ENCODE measurements around the gene RNF41. TPM values are rescaled to one million over a fixed set of nuclear protein-coding genes. Genes with fewer than 3 reads are reported as not detected.

Gene RNF41
- total and polyA plus RNA-seq, 2 donors (not counting 1 experiment from before 2014, with no cell fraction given), result 113 to 129 TPM

- TF ChIP-seq EZH2 (IDR thresholded peaks at IDR 0.05; ENCODE audit: borderline replicate concordance, insufficient read depth, low read depth, low read length, poor library complexity, severe bottlenecking) (no peak), CTCF (IDR thresholded peaks at IDR 0.05) (no peak)
- H4K20me1 ChIP-seq (ENCODE audit: control insufficient read depth, insufficient read depth, low read length, poor library complexity, severe bottlenecking), result peaks cover 7% of the 10 kb centered on the region
- no peak for DNase-seq
- intact Hi-C loops (cut with micrococcal nuclease), result loop anchor here (5.0 to 10.0 kb wide), 2 partner anchors 38 to 919 kb away; partner anchors contain the start of genes NEMP1, RPL41 and ZC3H10
- Mint-ChIP-seq H3K4me3 (peak overlapping the region; percentile 42), H3K27ac (peak overlapping the region; percentile 50), H3K4me1 (peaks cover 54% of the 10 kb centered on the region), H3K9me3 (ENCODE audit: insufficient read depth) (no peaks in the 10 kb centered on the region), H3K27me3 (no peaks in the 10 kb centered on the region)
- no peaks in the 10 kb centered on the region for H3K9me3 ChIP-seq (ENCODE audit: control extremely low read depth in 1 of 3, control insufficient read depth in 2 of 3, insufficient read depth in 1 of 3, low read length in 2 of 3)
- no peaks in the 10 kb centered on the region for H3K27me3 ChIP-seq (replicated peaks in 1 of 4; ENCODE audit: control extremely low read depth in 1 of 4, control insufficient read depth in 3 of 4, insufficient read depth in 4 of 4, low read length in 3 of 4)
- peaks cover 82% of the 10 kb centered on the region for H3K79me2 ChIP-seq (ENCODE audit: control insufficient read depth, insufficient read depth, low read length)
- WGBS (ENCODE audit: insufficient coverage), result 99% methylated on average over 8 of the region's 11 CpGs
- ChIA-PET CTCF (interaction anchor here (1.8 to 2.9 kb wide), 5 partner anchors 27 to 67 kb away, joined by 5 to 14 read pairs (median 6); partner anchors contain the start of genes ESYT1, RNF41 and SMARCC2), POLR2A (interaction anchor here (1.3 to 2.1 kb wide), 2 partner anchors 16 to 34 kb away, joined by 3 to 14 read pairs; partner anchors contain the start of gene SMARCC2)
- H3K4me3 ChIP-seq (ENCODE audit: control extremely low read depth in 1 of 5, extremely low read depth in 1 of 5, insufficient read depth in 1 of 5, low read depth in 2 of 5, low read length in 4 of 5), result no peak overlapping the region
- no peak overlapping the region for H2AFZ ChIP-seq (ENCODE audit: insufficient read depth, low read depth, low read length, poor library complexity, severe bottlenecking)
- H3K27ac ChIP-seq (ENCODE audit: low read length in 2 of 2), result no peak overlapping the region
- H3K4me1 ChIP-seq (ENCODE audit: control insufficient read depth in 2 of 2, insufficient read depth in 2 of 2, low read length in 2 of 2), result peaks cover 30 to 48% of the 10 kb centered on the region in 2 donors
- no peak for ATAC-seq (ENCODE audit: low read depth)
- peaks cover 0 to 10% of the 10 kb centered on the region in 2 experiments for H3K36me3 ChIP-seq (replicated peaks in 1 of 2; ENCODE audit: control extremely low read depth in 1 of 2, control insufficient read depth in 1 of 2, extremely low read depth in 1 of 2, insufficient read depth in 2 of 2, low read length in 1 of 2)
- H3K4me2 ChIP-seq (replicated peaks; ENCODE audit: low read depth, low read length, poor library complexity, severe bottlenecking), result no peak overlapping the region
- no peak overlapping the region for H3K9ac ChIP-seq (ENCODE audit: low read length)
These were observed 66.4 kb downstream of the RNF41 start for GRCh38 chr12:56155256-56155845.

GRCh38 chr12:56154818-56155217 is 66.9 kb downstream of the RNF41 start:
- Histone ChIP-seq H3K27ac (ENCODE audit: low read length in 2 of 2) (no peak overlapping the region), H3K27me3 (replicated peaks in 1 of 4; ENCODE audit: control extremely low read depth in 1 of 4, control insufficient read depth in 3 of 4, insufficient read depth in 4 of 4, low read length in 3 of 4) (no peaks in the 10 kb centered on the region), H3K79me2 (ENCODE audit: control insufficient read depth, insufficient read depth, low read length) (peaks cover 82% of the 10 kb centered on the region), H4K20me1 (ENCODE audit: control insufficient read depth, insufficient read depth, low read length, poor library complexity, severe bottlenecking) (peaks cover 7% of the 10 kb centered on the region), H3K4me3 (ENCODE audit: control extremely low read depth in 1 of 5, extremely low read depth in 1 of 5, insufficient read depth in 1 of 5, low read depth in 2 of 5, low read length in 4 of 5) (no peak overlapping the region), H2AFZ (ENCODE audit: insufficient read depth, low read depth, low read length, poor library complexity, severe bottlenecking) (no peak overlapping the region), H3K36me3 (replicated peaks in 1 of 2; ENCODE audit: control extremely low read depth in 1 of 2, control insufficient read depth in 1 of 2, extremely low read depth in 1 of 2, insufficient read depth in 2 of 2, low read length in 1 of 2) (peaks cover 0 to 6% of the 10 kb centered on the region in 2 experiments), H3K9me3 (ENCODE audit: control extremely low read depth in 1 of 3, control insufficient read depth in 2 of 3, insufficient read depth in 1 of 3, low read length in 2 of 3) (no peaks in the 10 kb centered on the region), H3K4me2 (replicated peaks; ENCODE audit: low read depth, low read length, poor library complexity, severe bottlenecking) (no peak overlapping the region), H3K9ac (ENCODE audit: low read length) (no peak overlapping the region), H3K4me1 (ENCODE audit: control insufficient read depth in 2 of 2, insufficient read depth in 2 of 2, low read length in 2 of 2) (peaks cover 25 to 43% of the 10 kb centered on the region in 2 donors)
- 96% methylated on average over 5 of the region's 5 CpGs for WGBS (ENCODE audit: insufficient coverage)
- CTCF ChIA-PET, result interaction anchor here (0.9 to 2.9 kb wide), 6 partner anchors 27 to 67 kb away, joined by 4 to 14 read pairs (median 6); partner anchors contain the start of genes ESYT1, RNF41, SMARCC2 and ZC3H10
- Mint-ChIP-seq H3K4me3 (no peak overlapping the region), H3K4me1 (peaks cover 52% of the 10 kb centered on the region), H3K27ac (peak overlapping the region; percentile 53), H3K27me3 (no peaks in the 10 kb centered on the region), H3K9me3 (ENCODE audit: insufficient read depth) (no peaks in the 10 kb centered on the region)
- intact Hi-C loops (cut with micrococcal nuclease), result loop anchor here (5.0 to 10.0 kb wide), 2 partner anchors 38 to 920 kb away; partner anchors contain the start of genes NEMP1, RPL41 and ZC3H10
- no peak for TF ChIP-seq CTCF (IDR thresholded peaks at IDR 0.05)
- no peak for TF ChIP-seq EZH2 (IDR thresholded peaks at IDR 0.05; ENCODE audit: borderline replicate concordance, insufficient read depth, low read depth, low read length, poor library complexity, severe bottlenecking)
- no peak for DNase-seq
- no peak for ATAC-seq (ENCODE audit: low read depth)
- POLR2A ChIA-PET, result interaction anchor here (0.6 to 1.3 kb wide), 2 partner anchors 15 to 54 kb away, joined by 3 read pairs; no protein-coding TSS in a partner anchor
